Activated B cell treated with CpG ODN at 0.5 μM for 24 hours (primary cell): Measurements from ENCODE around the gene KIAA0825. TPM values are rescaled to one million over a fixed set of nuclear protein-coding genes. Genes with fewer than 3 reads are reported as not detected.

ENCODE experiments used
- ATAC-seq: fragments of 200-7000 bp; cut with Tn5 transposase; one replicate; pipeline ENCODE4 v1.10.0; 2021; ENCODE audit warnings: low read depth, mild to moderate bottlenecking, moderate library complexity
- CTCF ChIA-PET: fragments of 350-600 bp; sonication (Branson Sonifier 250); formaldehyde crosslinking; loops from one replicate; lab custom pipeline; 2021; ENCODE audit warnings: antibody characterized with exemption; lab: Charles Lee
- POLR2A ChIA-PET: fragments of 350-600 bp; sonication (Branson Sonifier 250); formaldehyde crosslinking; loops from one replicate; lab custom pipeline; 2021; ENCODE audit warnings: antibody characterized with exemption; lab: Charles Lee
- DNase-seq: peaks from one replicate; pipeline ENCODE4 v3.0.0; 2022
- H3K27ac Mint-ChIP-seq: one replicate; pipeline ENCODE4 v1.8.0; 2020; ENCODE audit warnings: mixed read lengths
- H3K27me3 Mint-ChIP-seq: one replicate; pipeline ENCODE4 v1.8.0; 2021; ENCODE audit warnings: mixed read lengths
- H3K36me3 Mint-ChIP-seq: one replicate; pipeline ENCODE4 v1.8.0; 2021; ENCODE audit warnings: low read depth, mixed read lengths
- H3K4me1 Mint-ChIP-seq: one replicate; pipeline ENCODE4 v1.8.0; 2021; ENCODE audit warnings: mixed read lengths
- H3K4me3 Mint-ChIP-seq: one replicate; pipeline ENCODE4 v1.8.0; 2020; ENCODE audit warnings: mild to moderate bottlenecking, mixed read lengths
- H3K9me3 Mint-ChIP-seq: one replicate; pipeline ENCODE4 v1.8.0; 2020; ENCODE audit warnings: mixed read lengths
- intact Hi-C: fragments of 100-400 bp; cut with micrococcal nuclease; formaldehyde crosslinking; loops from one replicate; pipeline ENCODE4 v1.15.1; 2024
- total RNA-seq: library from RNA; stranded (reverse); gene quantifications from 2 replicates; pipeline ENCODE4 v1.2.3, GENCODE V29; 2022
- TF ChIP-seq, protein P1 (sequence below): fragments of 200-600 bp; IDR thresholded peaks from one replicate; pipeline ENCODE4 v1.8.0; 2022; ENCODE audit warnings: antibody characterized with exemption, mild to moderate bottlenecking

The KIAA0825 gene
- total RNA-seq, 1 donor from 2014 or later = 2.3 TPM

DNA sequence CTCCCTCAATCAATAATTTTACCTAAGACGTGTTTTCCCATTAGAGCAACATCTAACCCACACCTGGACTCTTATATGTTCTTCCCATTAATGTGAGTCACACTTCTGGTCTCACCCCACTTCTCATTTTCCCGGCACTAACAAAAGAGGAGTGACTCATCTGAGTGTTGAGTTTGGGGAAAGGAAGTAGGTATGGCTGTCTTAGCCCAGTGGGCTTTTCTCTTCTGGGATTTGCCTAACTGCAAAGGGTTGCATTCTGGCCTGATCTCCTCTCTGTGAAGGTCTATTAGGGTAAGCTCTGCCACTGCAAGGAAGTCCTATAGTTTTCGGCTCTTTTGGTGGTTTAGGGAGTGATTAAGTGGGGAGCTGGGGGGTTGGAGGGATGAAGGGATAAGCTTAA, 195.6 kb downstream of the KIAA0825 start:
- H3K4me3 Mint-ChIP-seq = no peak overlapping the region
- no peak for DNase-seq
- POLR2A ChIA-PET = no interaction called here

DNA sequence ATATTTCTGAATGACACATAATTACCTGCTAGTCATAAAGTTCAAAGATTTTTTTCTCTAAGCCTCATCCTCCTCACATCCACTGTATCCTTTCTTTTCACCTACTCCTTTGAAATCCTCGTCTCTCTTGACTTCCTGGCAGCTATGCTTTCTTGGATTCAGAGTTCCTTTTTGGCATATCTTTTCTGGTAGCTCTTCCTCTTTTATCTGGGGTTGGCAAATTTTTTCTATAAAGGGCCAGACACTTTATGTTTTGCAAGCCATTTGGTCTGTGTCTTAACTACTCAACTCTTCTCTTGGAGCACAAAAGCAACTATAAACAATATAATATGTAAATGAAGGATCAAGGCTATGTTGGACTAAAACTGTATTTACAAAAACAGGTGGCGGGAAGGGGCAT, 197.5 kb downstream of the KIAA0825 start:
- Mint-ChIP-seq H3K4me3 (no peak overlapping the region), H3K4me1 (no peaks in the 10 kb centered on the region), H3K27me3 (no peaks in the 10 kb centered on the region), H3K27ac (no peak overlapping the region), H3K36me3 (no peaks in the 10 kb centered on the region), H3K9me3 (no peaks in the 10 kb centered on the region)
- POLR2A ChIA-PET = no interaction called here
- TF ChIP-seq, protein P1, sequence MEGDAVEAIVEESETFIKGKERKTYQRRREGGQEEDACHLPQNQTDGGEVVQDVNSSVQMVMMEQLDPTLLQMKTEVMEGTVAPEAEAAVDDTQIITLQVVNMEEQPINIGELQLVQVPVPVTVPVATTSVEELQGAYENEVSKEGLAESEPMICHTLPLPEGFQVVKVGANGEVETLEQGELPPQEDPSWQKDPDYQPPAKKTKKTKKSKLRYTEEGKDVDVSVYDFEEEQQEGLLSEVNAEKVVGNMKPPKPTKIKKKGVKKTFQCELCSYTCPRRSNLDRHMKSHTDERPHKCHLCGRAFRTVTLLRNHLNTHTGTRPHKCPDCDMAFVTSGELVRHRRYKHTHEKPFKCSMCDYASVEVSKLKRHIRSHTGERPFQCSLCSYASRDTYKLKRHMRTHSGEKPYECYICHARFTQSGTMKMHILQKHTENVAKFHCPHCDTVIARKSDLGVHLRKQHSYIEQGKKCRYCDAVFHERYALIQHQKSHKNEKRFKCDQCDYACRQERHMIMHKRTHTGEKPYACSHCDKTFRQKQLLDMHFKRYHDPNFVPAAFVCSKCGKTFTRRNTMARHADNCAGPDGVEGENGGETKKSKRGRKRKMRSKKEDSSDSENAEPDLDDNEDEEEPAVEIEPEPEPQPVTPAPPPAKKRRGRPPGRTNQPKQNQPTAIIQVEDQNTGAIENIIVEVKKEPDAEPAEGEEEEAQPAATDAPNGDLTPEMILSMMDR = no peak
- intact Hi-C loops = no loop called here
- CTCF ChIA-PET = no interaction called here
- ATAC-seq (no peak), DNase-seq (no peak)

More for the DNA sequence above, 195.6 kb downstream of the KIAA0825 start:
- no peaks in the 10 kb centered on the region for H3K9me3 Mint-ChIP-seq
- no peaks in the 10 kb centered on the region for H3K4me1 Mint-ChIP-seq
- intact Hi-C loops = no loop called here
- CTCF ChIA-PET = no interaction called here
- TF ChIP-seq, protein P1 = no peak
- no peak overlapping the region for H3K27ac Mint-ChIP-seq
- ATAC-seq = no peak
- H3K36me3 Mint-ChIP-seq = no peaks in the 10 kb centered on the region
- no peaks in the 10 kb centered on the region for H3K27me3 Mint-ChIP-seq

DNA sequence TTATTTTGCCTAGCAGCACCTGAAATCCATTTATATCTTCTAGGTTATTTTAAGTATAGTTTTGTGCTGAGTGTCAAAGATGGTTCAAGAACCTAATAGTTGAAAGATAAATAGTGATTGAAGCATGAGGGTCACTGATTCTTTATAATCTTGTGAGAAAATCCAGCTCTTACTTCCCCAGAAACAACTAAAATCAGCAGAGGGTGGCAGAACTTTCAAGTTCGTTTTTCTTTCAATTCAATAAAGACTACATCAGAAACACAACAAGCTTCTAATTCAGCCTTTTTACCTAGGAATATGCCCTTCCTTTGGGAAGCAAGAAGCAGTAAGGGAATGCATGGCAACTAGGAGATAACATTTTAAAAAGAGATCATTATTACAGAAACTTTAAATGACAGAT, 202.6 kb downstream of the KIAA0825 start:
- H3K4me3 Mint-ChIP-seq = no peak overlapping the region
- ChIA-PET CTCF (no interaction called here), POLR2A (no interaction called here)
- ATAC-seq = no peak
- H3K9me3 Mint-ChIP-seq = no peaks in the 10 kb centered on the region
- no peak overlapping the region for H3K27ac Mint-ChIP-seq
- H3K36me3 Mint-ChIP-seq = no peaks in the 10 kb centered on the region
- no peak for DNase-seq
- TF ChIP-seq, protein P1 = no peak
- H3K4me1 Mint-ChIP-seq = no peaks in the 10 kb centered on the region
- H3K27me3 Mint-ChIP-seq = no peaks in the 10 kb centered on the region
- intact Hi-C loops = no loop called here

DNA sequence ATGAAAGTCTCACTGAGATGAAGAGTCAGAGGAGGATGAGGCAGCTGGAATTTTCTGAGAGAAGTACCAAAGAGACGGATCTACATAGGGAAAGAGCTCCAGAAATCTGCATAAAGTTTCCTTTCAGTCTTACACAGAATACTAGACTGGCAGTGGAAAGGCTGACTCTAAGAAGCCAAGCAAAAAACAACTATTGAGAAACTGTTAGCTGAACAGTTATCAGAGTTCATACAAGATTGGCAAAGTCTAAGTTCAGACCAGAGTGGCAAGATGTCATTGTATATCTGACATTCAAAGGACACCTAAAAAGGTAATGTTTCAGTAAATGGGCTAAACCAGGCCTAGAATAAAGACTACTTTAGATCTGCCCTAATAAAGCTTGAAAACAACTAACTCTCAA, 209.0 kb downstream of the KIAA0825 start:
- ChIA-PET POLR2A (no interaction called here), CTCF (no interaction called here)
- ATAC-seq (no peak), DNase-seq (no peak)
- Mint-ChIP-seq H3K4me3 (no peak overlapping the region), H3K27ac (no peak overlapping the region), H3K36me3 (no peaks in the 10 kb centered on the region), H3K27me3 (no peaks in the 10 kb centered on the region), H3K9me3 (peaks cover 2% of the 10 kb centered on the region), H3K4me1 (no peaks in the 10 kb centered on the region)
- TF ChIP-seq, protein P1 = no peak
- intact Hi-C loops = no loop called here

DNA sequence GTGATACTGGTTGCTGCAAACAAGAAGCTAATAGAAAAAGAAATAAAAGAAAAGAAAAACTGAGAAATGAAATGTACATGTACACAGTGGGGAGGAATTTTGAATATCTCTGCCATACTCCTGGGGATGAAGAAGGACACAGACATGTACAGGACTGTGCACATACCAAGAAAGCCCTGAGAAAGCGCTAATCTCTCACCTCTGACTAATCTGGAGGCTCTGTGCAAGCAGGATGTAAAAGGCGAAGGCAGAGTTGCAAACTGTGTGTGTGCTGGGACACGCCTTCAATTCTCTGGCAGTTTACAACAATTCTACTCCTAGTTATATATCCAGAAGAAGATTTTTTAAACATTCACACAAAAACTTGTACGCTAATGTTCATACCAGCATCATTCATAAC, 211.4 kb downstream of the KIAA0825 start:
- Mint-ChIP-seq H3K27ac (no peak overlapping the region), H3K9me3 (peaks cover 2% of the 10 kb centered on the region), H3K27me3 (no peaks in the 10 kb centered on the region), H3K4me1 (no peaks in the 10 kb centered on the region), H3K36me3 (no peaks in the 10 kb centered on the region), H3K4me3 (no peak overlapping the region)
- DNase-seq = no peak
- TF ChIP-seq, protein P1 = no peak
- ATAC-seq = no peak
- POLR2A ChIA-PET = no interaction called here
- intact Hi-C loops = no loop called here
- CTCF ChIA-PET = no interaction called here
